SK-N-SH treated with all-trans-retinoic acid at 6 μM for 48 hours (cell line): ENCODE measurements around the gene FBXL22.

Experiments
- ATAC-seq: fragments of 200-7000 bp; cut with Tn5 transposase; 3 replicates; pipeline ENCODE4 v1.9.1; 2020; ENCODE audit warnings: mild to moderate bottlenecking, moderate library complexity
- ARNTL ChIP-seq: fragments of 450-650 bp; formaldehyde crosslinking; IDR thresholded peaks from 2 replicates; pipeline ENCODE4 v1.5.0; 2020; ENCODE audit warnings: low read depth, mild to moderate bottlenecking, moderate library complexity, borderline replicate concordance
- BACH2 ChIP-seq: fragments of 250-450 bp; sonication (Bioruptor Pico); IDR thresholded peaks from 2 replicates; pipeline ENCODE4 v1.9.0; 2021; ENCODE audit warnings: mild to moderate bottlenecking, borderline replicate concordance
- CSDC2 ChIP-seq: fragments of 250-450 bp; sonication (Bioruptor Pico); IDR thresholded peaks from 2 replicates; pipeline ENCODE4 v1.5.0; 2020; ENCODE audit warnings: mild to moderate bottlenecking, moderate library complexity
- ESRRG ChIP-seq: fragments of 250-450 bp; sonication (Bioruptor Pico); IDR thresholded peaks from 2 replicates; pipeline ENCODE4 v1.6.1; 2021; ENCODE audit warnings: mild to moderate bottlenecking
- GLIS3 ChIP-seq: fragments of 250-450 bp; sonication (Bioruptor Pico); IDR thresholded peaks from 2 replicates; pipeline ENCODE4 v1.5.0; 2020; ENCODE audit warnings: mild to moderate bottlenecking, moderate library complexity
- ISL1 ChIP-seq: fragments of 250-450 bp; sonication (Bioruptor Pico); IDR thresholded peaks from 2 replicates; pipeline ENCODE4 v2.1.2; 2022; ENCODE audit warnings: mild to moderate bottlenecking, moderate library complexity
- OSR1 ChIP-seq: fragments of 250-450 bp; sonication (Bioruptor Pico); IDR thresholded peaks from 2 replicates; pipeline ENCODE4 v1.8.0; 2022; ENCODE audit warnings: moderate library complexity, mild to moderate bottlenecking, inconsistent platforms
- PPARA ChIP-seq: fragments of 250-450 bp; sonication (Bioruptor Pico); IDR thresholded peaks from 2 replicates; pipeline ENCODE4 v1.5.0; 2020; ENCODE audit warnings: mild to moderate bottlenecking, borderline replicate concordance
- RARB ChIP-seq: fragments of 250-450 bp; sonication (Bioruptor Pico); IDR thresholded peaks from 2 replicates; pipeline ENCODE4 v1.8.0; 2021; ENCODE audit warnings: mild to moderate bottlenecking, moderate library complexity
- SNAI2 ChIP-seq: fragments of 250-450 bp; sonication (Bioruptor Pico); IDR thresholded peaks from 2 replicates; pipeline ENCODE4 v1.5.0; 2020; ENCODE audit warnings: mild to moderate bottlenecking, moderate library complexity
- TCF4 ChIP-seq: fragments of 250-450 bp; sonication (Bioruptor Pico); IDR thresholded peaks from 2 replicates; pipeline ENCODE4 v1.8.0; 2021; ENCODE audit warnings: mild to moderate bottlenecking, moderate library complexity, borderline replicate concordance
- TOX ChIP-seq: fragments of 250-450 bp; sonication (Bioruptor Pico); IDR thresholded peaks from 2 replicates; pipeline ENCODE4 v1.8.0; 2021; ENCODE audit warnings: mild to moderate bottlenecking, moderate library complexity, borderline replicate concordance
- ZC3H10 ChIP-seq: fragments of 250-450 bp; sonication (Bioruptor Pico); IDR thresholded peaks from 2 replicates; pipeline ENCODE4 v1.5.1; 2021; ENCODE audit warnings: mild to moderate bottlenecking, moderate library complexity
- ZFP3 ChIP-seq: fragments of 250-450 bp; sonication (Bioruptor Pico); IDR thresholded peaks from 2 replicates; pipeline ENCODE4 v1.5.0; 2020; ENCODE audit warnings: mild to moderate bottlenecking, moderate library complexity
- ZNF565 ChIP-seq: fragments of 450-650 bp; formaldehyde crosslinking; conservative IDR thresholded peaks from 2 replicates; pipeline ENCODE4 v1.5.0; 2020; ENCODE audit warnings: low read depth, mild to moderate bottlenecking, moderate library complexity
- ZNF8 ChIP-seq: fragments of 450-650 bp; formaldehyde crosslinking; IDR thresholded peaks from 2 replicates; pipeline ENCODE4 v1.5.0; 2020; ENCODE audit warnings: mild to moderate bottlenecking, moderate library complexity
- TF ChIP-seq, protein P1 (sequence below): fragments of 250-450 bp; sonication (Bioruptor Pico); IDR thresholded peaks from 2 replicates; pipeline ENCODE4 v1.5.1; 2020; ENCODE audit warnings: low read depth, mild to moderate bottlenecking, moderate library complexity
- TF ChIP-seq, protein P2 (sequence below): fragments of 250-450 bp; sonication (Bioruptor Pico); IDR thresholded peaks from 2 replicates; pipeline ENCODE4 v1.5.0; 2020; ENCODE audit warnings: mild to moderate bottlenecking, moderate library complexity
- TF ChIP-seq, protein P3 (sequence below): fragments of 250-450 bp; sonication (Bioruptor Pico); IDR thresholded peaks from 2 replicates; pipeline ENCODE4 v1.8.0; 2021; ENCODE audit warnings: low read depth, mild to moderate bottlenecking, moderate library complexity, borderline replicate concordance
- TF ChIP-seq, protein P4 (sequence below): fragments of 250-450 bp; sonication (Bioruptor Pico); IDR thresholded peaks from 2 replicates; pipeline ENCODE4 v1.5.1; 2021; ENCODE audit warnings: mild to moderate bottlenecking, moderate library complexity
- TF ChIP-seq, protein P5 (sequence below): fragments of 250-450 bp; sonication (Bioruptor Pico); IDR thresholded peaks from 2 replicates; pipeline ENCODE4 v1.8.0; 2020; ENCODE audit warnings: mild to moderate bottlenecking, moderate library complexity, borderline replicate concordance

The FBXL22 gene

DNA sequence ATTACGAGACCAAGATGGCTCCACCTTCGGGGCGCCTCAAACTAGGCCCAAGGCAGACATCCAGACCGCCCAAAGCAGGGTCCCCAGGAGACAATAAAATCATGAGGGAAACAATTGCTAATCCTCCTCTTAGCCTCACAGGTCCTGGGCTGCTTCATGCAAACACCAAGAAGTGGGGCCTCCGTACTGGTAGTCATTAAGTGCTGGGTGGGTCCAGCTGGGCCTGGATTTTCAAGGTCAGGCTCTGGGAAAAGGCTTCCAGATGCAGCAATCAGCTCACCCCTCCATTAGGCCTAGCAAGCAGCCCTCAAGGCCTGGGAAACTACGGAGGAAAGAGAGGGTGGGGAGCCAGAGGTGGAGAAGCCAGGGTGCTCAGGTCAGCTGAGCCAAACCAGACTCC is 634 bp downstream of the FBXL22 start:
- no peak for ATAC-seq
- TF ChIP-seq TCF4 (CRISPR knock-in tag), result no peak
- no peak for TF ChIP-seq ESRRG (CRISPR knock-in tag)
- TF ChIP-seq, protein P1, sequence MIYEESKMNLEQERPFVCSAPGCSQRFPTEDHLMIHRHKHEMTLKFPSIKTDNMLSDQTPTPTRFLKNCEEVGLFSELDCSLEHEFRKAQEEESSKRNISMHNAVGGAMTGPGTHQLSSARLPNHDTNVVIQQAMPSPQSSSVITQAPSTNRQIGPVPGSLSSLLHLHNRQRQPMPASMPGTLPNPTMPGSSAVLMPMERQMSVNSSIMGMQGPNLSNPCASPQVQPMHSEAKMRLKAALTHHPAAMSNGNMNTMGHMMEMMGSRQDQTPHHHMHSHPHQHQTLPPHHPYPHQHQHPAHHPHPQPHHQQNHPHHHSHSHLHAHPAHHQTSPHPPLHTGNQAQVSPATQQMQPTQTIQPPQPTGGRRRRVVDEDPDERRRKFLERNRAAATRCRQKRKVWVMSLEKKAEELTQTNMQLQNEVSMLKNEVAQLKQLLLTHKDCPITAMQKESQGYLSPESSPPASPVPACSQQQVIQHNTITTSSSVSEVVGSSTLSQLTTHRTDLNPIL (CRISPR knock-in tag), result no peak
- TF ChIP-seq ZC3H10 (CRISPR knock-in tag), result no peak
- TF ChIP-seq PPARA (CRISPR knock-in tag), result no peak
- TF ChIP-seq SNAI2 (CRISPR knock-in tag), result no peak
- no peak for TF ChIP-seq CSDC2 (CRISPR knock-in tag)
- TF ChIP-seq TOX (CRISPR knock-in tag), result no peak
- no peak for TF ChIP-seq ARNTL (CRISPR knock-in tag)
- TF ChIP-seq RARB (CRISPR knock-in tag), result no peak
- no peak for TF ChIP-seq ISL1 (CRISPR knock-in tag)
- no peak for TF ChIP-seq ZFP3 (CRISPR knock-in tag)
- no peak for TF ChIP-seq ZNF565 (CRISPR knock-in tag)
- no peak for TF ChIP-seq OSR1 (CRISPR knock-in tag)
- no peak for TF ChIP-seq BACH2 (CRISPR knock-in tag)
- TF ChIP-seq GLIS3 (CRISPR knock-in tag), result no peak
- TF ChIP-seq, protein P2, sequence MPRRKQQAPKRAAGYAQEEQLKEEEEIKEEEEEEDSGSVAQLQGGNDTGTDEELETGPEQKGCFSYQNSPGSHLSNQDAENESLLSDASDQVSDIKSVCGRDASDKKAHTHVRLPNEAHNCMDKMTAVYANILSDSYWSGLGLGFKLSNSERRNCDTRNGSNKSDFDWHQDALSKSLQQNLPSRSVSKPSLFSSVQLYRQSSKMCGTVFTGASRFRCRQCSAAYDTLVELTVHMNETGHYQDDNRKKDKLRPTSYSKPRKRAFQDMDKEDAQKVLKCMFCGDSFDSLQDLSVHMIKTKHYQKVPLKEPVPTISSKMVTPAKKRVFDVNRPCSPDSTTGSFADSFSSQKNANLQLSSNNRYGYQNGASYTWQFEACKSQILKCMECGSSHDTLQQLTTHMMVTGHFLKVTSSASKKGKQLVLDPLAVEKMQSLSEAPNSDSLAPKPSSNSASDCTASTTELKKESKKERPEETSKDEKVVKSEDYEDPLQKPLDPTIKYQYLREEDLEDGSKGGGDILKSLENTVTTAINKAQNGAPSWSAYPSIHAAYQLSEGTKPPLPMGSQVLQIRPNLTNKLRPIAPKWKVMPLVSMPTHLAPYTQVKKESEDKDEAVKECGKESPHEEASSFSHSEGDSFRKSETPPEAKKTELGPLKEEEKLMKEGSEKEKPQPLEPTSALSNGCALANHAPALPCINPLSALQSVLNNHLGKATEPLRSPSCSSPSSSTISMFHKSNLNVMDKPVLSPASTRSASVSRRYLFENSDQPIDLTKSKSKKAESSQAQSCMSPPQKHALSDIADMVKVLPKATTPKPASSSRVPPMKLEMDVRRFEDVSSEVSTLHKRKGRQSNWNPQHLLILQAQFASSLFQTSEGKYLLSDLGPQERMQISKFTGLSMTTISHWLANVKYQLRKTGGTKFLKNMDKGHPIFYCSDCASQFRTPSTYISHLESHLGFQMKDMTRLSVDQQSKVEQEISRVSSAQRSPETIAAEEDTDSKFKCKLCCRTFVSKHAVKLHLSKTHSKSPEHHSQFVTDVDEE (CRISPR knock-in tag), result no peak

DNA sequence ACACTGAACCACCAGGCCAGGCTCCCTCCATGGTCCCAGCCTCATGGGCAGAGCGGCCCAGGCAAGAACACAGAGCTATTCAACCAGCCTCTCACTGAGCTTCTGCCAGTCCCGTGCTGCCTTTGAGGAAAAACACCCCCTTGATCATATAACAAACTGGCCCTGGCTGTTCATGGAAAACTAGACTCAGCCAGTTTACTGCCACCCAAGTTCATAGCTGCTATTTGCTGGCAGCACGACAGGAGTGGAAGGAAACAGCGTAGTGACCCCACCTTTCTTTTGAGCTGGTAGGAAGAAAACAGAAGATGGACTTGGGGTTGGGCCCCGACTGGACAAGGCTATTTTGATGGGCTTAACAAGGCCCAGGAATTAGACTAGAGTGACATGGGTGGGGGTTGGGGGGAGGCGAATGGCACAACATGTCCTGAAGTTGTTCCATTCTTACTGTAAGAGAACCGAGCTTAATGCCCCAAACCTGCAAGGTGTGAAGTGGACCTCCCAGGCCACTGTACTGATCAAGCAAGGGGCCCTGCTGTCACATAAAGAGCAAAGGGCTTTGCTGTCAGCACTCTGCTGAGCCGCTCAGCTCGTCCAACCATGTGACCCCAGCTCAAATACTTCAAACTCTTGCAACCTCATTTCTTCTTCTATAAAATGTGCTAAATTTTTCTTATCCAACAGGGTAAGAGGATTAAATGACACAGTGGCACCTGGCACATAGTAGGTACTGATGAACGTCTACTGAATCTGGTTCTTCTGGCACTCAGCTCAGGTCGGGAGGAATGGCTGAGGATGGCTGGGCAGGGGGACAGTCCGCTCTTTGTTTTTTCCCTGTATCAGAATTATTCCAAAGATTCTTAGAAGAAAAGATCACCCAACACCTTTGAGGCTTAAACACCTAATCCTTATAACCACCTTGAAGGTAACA is 1.6 kb downstream of the FBXL22 start:
- ATAC-seq, result no peak
- TF ChIP-seq, protein P3, sequence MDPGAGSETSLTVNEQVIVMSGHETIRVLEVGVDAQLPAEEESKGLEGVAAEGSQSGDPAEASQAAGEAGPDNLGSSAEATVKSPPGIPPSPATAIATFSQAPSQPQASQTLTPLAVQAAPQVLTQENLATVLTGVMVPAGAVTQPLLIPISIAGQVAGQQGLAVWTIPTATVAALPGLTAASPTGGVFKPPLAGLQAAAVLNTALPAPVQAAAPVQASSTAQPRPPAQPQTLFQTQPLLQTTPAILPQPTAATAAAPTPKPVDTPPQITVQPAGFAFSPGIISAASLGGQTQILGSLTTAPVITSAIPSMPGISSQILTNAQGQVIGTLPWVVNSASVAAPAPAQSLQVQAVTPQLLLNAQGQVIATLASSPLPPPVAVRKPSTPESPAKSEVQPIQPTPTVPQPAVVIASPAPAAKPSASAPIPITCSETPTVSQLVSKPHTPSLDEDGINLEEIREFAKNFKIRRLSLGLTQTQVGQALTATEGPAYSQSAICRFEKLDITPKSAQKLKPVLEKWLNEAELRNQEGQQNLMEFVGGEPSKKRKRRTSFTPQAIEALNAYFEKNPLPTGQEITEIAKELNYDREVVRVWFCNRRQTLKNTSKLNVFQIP, result no peak
- TF ChIP-seq ZNF8 (CRISPR knock-in tag), result no peak
- no peak for TF ChIP-seq ISL1 (CRISPR knock-in tag)
- TF ChIP-seq, protein P4, sequence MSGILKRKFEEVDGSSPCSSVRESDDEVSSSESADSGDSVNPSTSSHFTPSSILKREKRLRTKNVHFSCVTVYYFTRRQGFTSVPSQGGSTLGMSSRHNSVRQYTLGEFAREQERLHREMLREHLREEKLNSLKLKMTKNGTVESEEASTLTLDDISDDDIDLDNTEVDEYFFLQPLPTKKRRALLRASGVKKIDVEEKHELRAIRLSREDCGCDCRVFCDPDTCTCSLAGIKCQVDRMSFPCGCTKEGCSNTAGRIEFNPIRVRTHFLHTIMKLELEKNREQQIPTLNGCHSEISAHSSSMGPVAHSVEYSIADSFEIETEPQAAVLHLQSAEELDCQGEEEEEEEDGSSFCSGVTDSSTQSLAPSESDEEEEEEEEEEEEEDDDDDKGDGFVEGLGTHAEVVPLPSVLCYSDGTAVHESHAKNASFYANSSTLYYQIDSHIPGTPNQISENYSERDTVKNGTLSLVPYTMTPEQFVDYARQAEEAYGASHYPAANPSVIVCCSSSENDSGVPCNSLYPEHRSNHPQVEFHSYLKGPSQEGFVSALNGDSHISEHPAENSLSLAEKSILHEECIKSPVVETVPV (CRISPR knock-in tag), result no peak
- TF ChIP-seq, protein P5, sequence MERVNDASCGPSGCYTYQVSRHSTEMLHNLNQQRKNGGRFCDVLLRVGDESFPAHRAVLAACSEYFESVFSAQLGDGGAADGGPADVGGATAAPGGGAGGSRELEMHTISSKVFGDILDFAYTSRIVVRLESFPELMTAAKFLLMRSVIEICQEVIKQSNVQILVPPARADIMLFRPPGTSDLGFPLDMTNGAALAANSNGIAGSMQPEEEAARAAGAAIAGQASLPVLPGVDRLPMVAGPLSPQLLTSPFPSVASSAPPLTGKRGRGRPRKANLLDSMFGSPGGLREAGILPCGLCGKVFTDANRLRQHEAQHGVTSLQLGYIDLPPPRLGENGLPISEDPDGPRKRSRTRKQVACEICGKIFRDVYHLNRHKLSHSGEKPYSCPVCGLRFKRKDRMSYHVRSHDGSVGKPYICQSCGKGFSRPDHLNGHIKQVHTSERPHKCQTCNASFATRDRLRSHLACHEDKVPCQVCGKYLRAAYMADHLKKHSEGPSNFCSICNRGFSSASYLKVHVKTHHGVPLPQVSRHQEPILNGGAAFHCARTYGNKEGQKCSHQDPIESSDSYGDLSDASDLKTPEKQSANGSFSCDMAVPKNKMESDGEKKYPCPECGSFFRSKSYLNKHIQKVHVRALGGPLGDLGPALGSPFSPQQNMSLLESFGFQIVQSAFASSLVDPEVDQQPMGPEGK, result no peak
- TF ChIP-seq, all 23 proteins: peak for 0
